Measurements from ENCODE around the gene SGO1. TPM values are rescaled to one million over a fixed set of nuclear protein-coding genes. Genes with fewer than 3 reads are reported as not detected.

The SGO1 gene
- total RNA-seq, 1 donor from 2014 or later = 0.63 TPM

Other genes with a start within 250 kb of the SGO1 start
- gene RAB5A, start 239.1 kb downstream of the SGO1 start, total RNA-seq = 17.5 TPM
- gene PP2D1, start 173.9 kb downstream of the SGO1 start, total RNA-seq = not detected
- 25.6 TPM for gene KAT2B, start 145.8 kb downstream of the SGO1 start, total RNA-seq

All from left lobe of liver (tissue), 1 donor.